Activated CD4-positive, alpha-beta T cell treated with anti-CD3 and anti-CD28 coated beads, Interleukin-2, amount 50 U/mL, for 16 hours (primary cell): Measurements from ENCODE around the gene STEAP1B.
A peak's percentile ranks its signal among the peaks of the same experiment; 100 is the strongest.
"Not testable (repeated sequence)": the region's sequence is repeated elsewhere in the genome, so short reads cannot be mapped to it uniquely, and the experiment has no call there.

Experiments used
- DNase-seq: peaks from one replicate; pipeline ENCODE4 v3.0.0-alpha.2; 2020

The STEAP1B gene

GRCh38 chr7:22496296-22496888, 3.6 kb downstream of the STEAP1B start:
- DNase-seq, result not testable (repeated sequence)

- DNase-seq, result not testable (repeated sequence)
Measured at GRCh38 chr7:22493160-22493925, 6.6 kb downstream of the STEAP1B start.

- DNase-seq, result peak; percentile 69
Measured at GRCh38 chr7:22488643-22489462, 11.1 kb downstream of the STEAP1B start.

- no peak for DNase-seq
Measured at GRCh38 chr7:22487978-22488642, 11.9 kb downstream of the STEAP1B start.

- no peak for DNase-seq
Measured at GRCh38 chr7:22486597-22486996, 13.4 kb downstream of the STEAP1B start.

- no peak for DNase-seq
Measured at GRCh38 chr7:22485189-22485588, 14.8 kb downstream of the STEAP1B start.

- no peak for DNase-seq
Measured at GRCh38 chr7:22482503-22482902, 17.5 kb downstream of the STEAP1B start.

- no peak for DNase-seq
Measured at GRCh38 chr7:22481726-22482125, 18.3 kb downstream of the STEAP1B start.

GRCh38 chr7:22480523-22481075, 19.4 kb downstream of the STEAP1B start:
- no peak for DNase-seq

- no peak for DNase-seq
Measured at GRCh38 chr7:22477876-22478450, 22.0 kb downstream of the STEAP1B start.

- DNase-seq, result no peak
Measured at GRCh38 chr7:22477262-22477661, 22.7 kb downstream of the STEAP1B start.

- DNase-seq, result no peak
Measured at GRCh38 chr7:22476824-22477223, 23.2 kb downstream of the STEAP1B start.

- DNase-seq, result no peak
Measured at GRCh38 chr7:22474645-22475044, 25.3 kb downstream of the STEAP1B start.

- no peak for DNase-seq
Measured at GRCh38 chr7:22470981-22471380, 29.0 kb downstream of the STEAP1B start.

GRCh38 chr7:22469371-22470143, 30.4 kb downstream of the STEAP1B start:
- no peak for DNase-seq

- DNase-seq, result no peak
Measured at GRCh38 chr7:22468609-22469008, 31.4 kb downstream of the STEAP1B start.

- no peak for DNase-seq
Measured at GRCh38 chr7:22464299-22464698, 35.7 kb downstream of the STEAP1B start.

- DNase-seq, result no peak
Measured at GRCh38 chr7:22460363-22460988, 39.5 kb downstream of the STEAP1B start.

GRCh38 chr7:22457471-22457870, 42.5 kb downstream of the STEAP1B start:
- no peak for DNase-seq

- no peak for DNase-seq
Measured at GRCh38 chr7:22454446-22454845, 45.5 kb downstream of the STEAP1B start.

- no peak for DNase-seq
Measured at GRCh38 chr7:22452960-22453558, 46.9 kb downstream of the STEAP1B start.
